ENCODE data around the gene DBN1. TPM values are rescaled to one million over a fixed set of nuclear protein-coding genes. Genes with fewer than 3 reads are reported as not detected.

Gene DBN1
- total RNA-seq, 6 donors from 2014 or later = 17.0 to 55.6 (median 30.1) TPM

DNA sequence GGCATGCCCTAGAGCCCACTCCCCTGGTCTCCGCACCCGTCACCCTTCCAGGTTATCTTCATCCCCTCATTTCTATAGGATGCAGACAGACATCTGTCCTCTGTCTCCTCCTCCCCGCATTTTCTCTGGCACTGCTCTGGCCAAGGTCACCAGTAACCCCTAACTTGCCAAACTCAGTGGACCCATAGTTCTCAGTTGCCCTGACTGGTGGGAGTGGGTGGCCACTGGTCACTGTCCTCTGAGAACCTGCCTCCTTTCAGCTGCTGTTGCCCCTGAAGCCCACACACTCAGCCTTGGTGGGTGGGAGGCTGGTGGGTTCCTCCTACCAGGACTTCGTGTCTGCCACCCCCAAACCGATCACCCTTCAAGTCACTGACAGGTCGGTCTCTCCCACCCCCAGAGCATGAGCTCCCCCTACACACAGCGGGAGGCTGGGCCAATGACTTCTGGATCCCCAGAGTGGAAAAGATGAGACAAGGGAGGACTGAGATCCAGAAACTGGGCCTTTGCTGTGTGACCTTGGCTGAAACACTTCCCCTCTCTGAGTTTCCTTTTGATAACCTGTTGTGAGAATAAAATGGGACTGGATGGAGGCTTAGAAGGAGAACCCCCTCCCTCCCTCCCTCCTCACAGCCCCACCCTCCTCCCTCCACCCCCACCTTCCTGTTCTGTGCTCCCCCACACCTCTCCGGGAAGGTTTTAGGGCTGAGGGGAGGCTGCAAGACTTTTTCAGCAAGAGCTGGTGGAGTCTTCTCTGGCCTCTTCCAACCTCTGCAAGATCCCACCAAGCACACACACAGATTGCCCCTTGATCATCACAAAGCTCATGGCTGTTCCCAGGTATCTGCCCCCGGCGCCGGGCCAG is 2.4 kb upstream of the DBN1 start:
- TF ChIP-seq EP300 (IDR thresholded peaks at IDR 0.05) (no peak), POLR2AphosphoS5 (IDR thresholded peaks at IDR 0.05) (no peak), POLR2A (IDR thresholded peaks at IDR 0.05) (no peak), CTCF (IDR thresholded peaks at IDR 0.05) (no peak)
- Histone ChIP-seq H3K27ac (no peak overlapping the region), H3K27me3 (peaks cover 0 to 7% (median 1%) of the 10 kb centered on the region in 4 donors), H3K36me3 (no peaks in the 10 kb centered on the region), H3K4me1 (peaks cover 31 to 55% (median 43%) of the 10 kb centered on the region in 4 donors), H3K4me3 (no peak overlapping the region), H3K9me3 (no peaks in the 10 kb centered on the region)
- ATAC-seq (ENCODE audit: low FRiP score in 2 of 2) (no peak), DNase-seq (no peak)
- 75 to 83% methylated on average over 8 to 11 of the region's 11 CpGs for WGBS, 2 donors

GRCh38 chr5:177474846-177475562 is 1.6 kb upstream of the DBN1 start:
- H3K36me3 ChIP-seq = no peaks in the 10 kb centered on the region
- DNase-seq = no peak
- peaks cover 30 to 55% (median 41%) of the 10 kb centered on the region in 4 donors for H3K4me1 ChIP-seq
- no peaks in the 10 kb centered on the region for H3K9me3 ChIP-seq
- H3K27me3 ChIP-seq = peaks cover 0 to 7% (median 1%) of the 10 kb centered on the region in 4 donors
- H3K27ac ChIP-seq = peak overlapping the region in 2 of 4 donors; percentile 50 to 84
- no peak for TF ChIP-seq CTCF (IDR thresholded peaks at IDR 0.05)
- no peak for TF ChIP-seq POLR2A (IDR thresholded peaks at IDR 0.05)
- no peak for TF ChIP-seq EP300 (IDR thresholded peaks at IDR 0.05)
- TF ChIP-seq POLR2AphosphoS5 (IDR thresholded peaks at IDR 0.05) = no peak
- 41 to 63% methylated on average over 4 of the region's 4 CpGs for WGBS, 2 donors
- no peak for ATAC-seq (ENCODE audit: low FRiP score in 2 of 2)
- H3K4me3 ChIP-seq = no peak overlapping the region

- H3K27ac ChIP-seq = peak overlapping the region in 3 of 4 donors; percentile 50 to 84 (median 60)
These were observed 605 bp upstream of the DBN1 start for GRCh38 chr5:177474002-177474476.

More at GRCh38 chr5:177474002-177474476, 605 bp upstream of the DBN1 start:
- ATAC-seq (ENCODE audit: low FRiP score in 2 of 2) (no peak), DNase-seq (no peak)
- Histone ChIP-seq H3K9me3 (no peaks in the 10 kb centered on the region), H3K27me3 (peaks cover 0 to 7% (median 1%) of the 10 kb centered on the region in 4 donors), H3K4me1 (peaks cover 21 to 45% (median 31%) of the 10 kb centered on the region in 4 donors), H3K36me3 (no peaks in the 10 kb centered on the region), H3K4me3 (peak overlapping the region in 3 of 4 donors; percentile 74 to 94 (median 80))
- TF ChIP-seq EP300 (IDR thresholded peaks at IDR 0.05) = no peak
- TF ChIP-seq POLR2AphosphoS5 (IDR thresholded peaks at IDR 0.05) = no peak
- TF ChIP-seq CTCF (IDR thresholded peaks at IDR 0.05) = no peak
- TF ChIP-seq POLR2A (IDR thresholded peaks at IDR 0.05) = no peak
- 62 to 75% methylated on average over 7 of the region's 7 CpGs for WGBS, 2 donors
